ENCODE results near the gene MYBBP1A. TPM values are rescaled to one million over a fixed set of nuclear protein-coding genes. Genes with fewer than 3 reads are reported as not detected.

MYBBP1A gene
- total and polyA plus RNA-seq, 2 of the 8 experiments (the other 6 are each of a cell fraction or from before 2014, with no cell fraction given), result 46.8 to 151 TPM

DNA sequence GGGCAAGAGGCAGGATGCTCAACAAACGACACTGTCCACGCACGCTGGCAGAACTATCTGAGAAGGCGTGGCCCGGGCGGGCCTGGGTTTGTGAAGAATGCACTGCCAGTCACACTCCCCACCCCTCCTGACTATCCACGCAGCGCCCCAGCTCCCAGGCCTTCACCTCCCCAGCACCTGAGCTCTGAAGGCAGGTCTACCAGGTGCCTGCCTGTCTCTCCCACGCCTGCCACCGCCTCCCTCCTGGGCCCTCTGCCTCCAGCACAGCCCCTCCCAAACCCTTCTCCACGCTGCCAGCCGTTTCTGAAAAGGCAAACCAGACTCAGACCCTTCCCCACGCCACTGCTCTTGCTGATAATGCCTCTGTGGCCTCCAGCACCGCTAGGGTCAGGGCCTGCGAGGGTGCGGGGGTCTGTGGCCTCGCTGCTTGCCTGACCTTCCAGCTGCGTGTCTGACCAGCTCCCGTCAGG is 11.6 kb downstream of the MYBBP1A start (continued):
- TF ChIP-seq CHD1 (IDR thresholded peaks at IDR 0.05; ENCODE audit: low read depth, low read length) (no peak), KDM4A (IDR thresholded peaks at IDR 0.05; ENCODE audit: low read depth, low read length, severe bottlenecking) (no peak), BACH1 (IDR thresholded peaks at IDR 0.05; ENCODE audit: low read length) (no peak), TAF7 (optimal IDR thresholded peaks at IDR 0.05; ENCODE audit: borderline replicate concordance, low read depth, low read length) (no peak), RAD21 (IDR thresholded peaks at IDR 0.05 in 1 of 2, conservative IDR thresholded peaks at IDR 0.05 in 1 of 2; ENCODE audit: low read depth in 2 of 2, low read length in 2 of 2) (no peak)
- TF ChIP-seq, protein P1, sequence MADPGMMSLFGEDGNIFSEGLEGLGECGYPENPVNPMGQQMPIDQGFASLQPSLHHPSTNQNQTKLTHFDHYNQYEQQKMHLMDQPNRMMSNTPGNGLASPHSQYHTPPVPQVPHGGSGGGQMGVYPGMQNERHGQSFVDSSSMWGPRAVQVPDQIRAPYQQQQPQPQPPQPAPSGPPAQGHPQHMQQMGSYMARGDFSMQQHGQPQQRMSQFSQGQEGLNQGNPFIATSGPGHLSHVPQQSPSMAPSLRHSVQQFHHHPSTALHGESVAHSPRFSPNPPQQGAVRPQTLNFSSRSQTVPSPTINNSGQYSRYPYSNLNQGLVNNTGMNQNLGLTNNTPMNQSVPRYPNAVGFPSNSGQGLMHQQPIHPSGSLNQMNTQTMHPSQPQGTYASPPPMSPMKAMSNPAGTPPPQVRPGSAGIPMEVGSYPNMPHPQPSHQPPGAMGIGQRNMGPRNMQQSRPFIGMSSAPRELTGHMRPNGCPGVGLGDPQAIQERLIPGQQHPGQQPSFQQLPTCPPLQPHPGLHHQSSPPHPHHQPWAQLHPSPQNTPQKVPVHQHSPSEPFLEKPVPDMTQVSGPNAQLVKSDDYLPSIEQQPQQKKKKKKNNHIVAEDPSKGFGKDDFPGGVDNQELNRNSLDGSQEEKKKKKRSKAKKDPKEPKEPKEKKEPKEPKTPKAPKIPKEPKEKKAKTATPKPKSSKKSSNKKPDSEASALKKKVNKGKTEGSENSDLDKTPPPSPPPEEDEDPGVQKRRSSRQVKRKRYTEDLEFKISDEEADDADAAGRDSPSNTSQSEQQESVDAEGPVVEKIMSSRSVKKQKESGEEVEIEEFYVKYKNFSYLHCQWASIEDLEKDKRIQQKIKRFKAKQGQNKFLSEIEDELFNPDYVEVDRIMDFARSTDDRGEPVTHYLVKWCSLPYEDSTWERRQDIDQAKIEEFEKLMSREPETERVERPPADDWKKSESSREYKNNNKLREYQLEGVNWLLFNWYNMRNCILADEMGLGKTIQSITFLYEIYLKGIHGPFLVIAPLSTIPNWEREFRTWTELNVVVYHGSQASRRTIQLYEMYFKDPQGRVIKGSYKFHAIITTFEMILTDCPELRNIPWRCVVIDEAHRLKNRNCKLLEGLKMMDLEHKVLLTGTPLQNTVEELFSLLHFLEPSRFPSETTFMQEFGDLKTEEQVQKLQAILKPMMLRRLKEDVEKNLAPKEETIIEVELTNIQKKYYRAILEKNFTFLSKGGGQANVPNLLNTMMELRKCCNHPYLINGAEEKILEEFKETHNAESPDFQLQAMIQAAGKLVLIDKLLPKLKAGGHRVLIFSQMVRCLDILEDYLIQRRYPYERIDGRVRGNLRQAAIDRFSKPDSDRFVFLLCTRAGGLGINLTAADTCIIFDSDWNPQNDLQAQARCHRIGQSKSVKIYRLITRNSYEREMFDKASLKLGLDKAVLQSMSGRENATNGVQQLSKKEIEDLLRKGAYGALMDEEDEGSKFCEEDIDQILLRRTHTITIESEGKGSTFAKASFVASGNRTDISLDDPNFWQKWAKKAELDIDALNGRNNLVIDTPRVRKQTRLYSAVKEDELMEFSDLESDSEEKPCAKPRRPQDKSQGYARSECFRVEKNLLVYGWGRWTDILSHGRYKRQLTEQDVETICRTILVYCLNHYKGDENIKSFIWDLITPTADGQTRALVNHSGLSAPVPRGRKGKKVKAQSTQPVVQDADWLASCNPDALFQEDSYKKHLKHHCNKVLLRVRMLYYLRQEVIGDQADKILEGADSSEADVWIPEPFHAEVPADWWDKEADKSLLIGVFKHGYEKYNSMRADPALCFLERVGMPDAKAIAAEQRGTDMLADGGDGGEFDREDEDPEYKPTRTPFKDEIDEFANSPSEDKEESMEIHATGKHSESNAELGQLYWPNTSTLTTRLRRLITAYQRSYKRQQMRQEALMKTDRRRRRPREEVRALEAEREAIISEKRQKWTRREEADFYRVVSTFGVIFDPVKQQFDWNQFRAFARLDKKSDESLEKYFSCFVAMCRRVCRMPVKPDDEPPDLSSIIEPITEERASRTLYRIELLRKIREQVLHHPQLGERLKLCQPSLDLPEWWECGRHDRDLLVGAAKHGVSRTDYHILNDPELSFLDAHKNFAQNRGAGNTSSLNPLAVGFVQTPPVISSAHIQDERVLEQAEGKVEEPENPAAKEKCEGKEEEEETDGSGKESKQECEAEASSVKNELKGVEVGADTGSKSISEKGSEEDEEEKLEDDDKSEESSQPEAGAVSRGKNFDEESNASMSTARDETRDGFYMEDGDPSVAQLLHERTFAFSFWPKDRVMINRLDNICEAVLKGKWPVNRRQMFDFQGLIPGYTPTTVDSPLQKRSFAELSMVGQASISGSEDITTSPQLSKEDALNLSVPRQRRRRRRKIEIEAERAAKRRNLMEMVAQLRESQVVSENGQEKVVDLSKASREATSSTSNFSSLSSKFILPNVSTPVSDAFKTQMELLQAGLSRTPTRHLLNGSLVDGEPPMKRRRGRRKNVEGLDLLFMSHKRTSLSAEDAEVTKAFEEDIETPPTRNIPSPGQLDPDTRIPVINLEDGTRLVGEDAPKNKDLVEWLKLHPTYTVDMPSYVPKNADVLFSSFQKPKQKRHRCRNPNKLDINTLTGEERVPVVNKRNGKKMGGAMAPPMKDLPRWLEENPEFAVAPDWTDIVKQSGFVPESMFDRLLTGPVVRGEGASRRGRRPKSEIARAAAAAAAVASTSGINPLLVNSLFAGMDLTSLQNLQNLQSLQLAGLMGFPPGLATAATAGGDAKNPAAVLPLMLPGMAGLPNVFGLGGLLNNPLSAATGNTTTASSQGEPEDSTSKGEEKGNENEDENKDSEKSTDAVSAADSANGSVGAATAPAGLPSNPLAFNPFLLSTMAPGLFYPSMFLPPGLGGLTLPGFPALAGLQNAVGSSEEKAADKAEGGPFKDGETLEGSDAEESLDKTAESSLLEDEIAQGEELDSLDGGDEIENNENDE (IDR thresholded peaks at IDR 0.05; ENCODE audit: insufficient replicate concordance, low read length), result no peak
